HepG2 (cell line): Measurements from ENCODE around the gene NISCH. TPM values are rescaled to one million over a fixed set of nuclear protein-coding genes. Genes with fewer than 3 reads are reported as not detected.

Experiments
- MTF2 ChIP-seq: sonication (generic); formaldehyde crosslinking; IDR thresholded peaks from 2 replicates; pipeline ENCODE4 v1.5.0; 2020; ENCODE audit warnings: missing genetic modification reagents, borderline replicate concordance
- NFIB ChIP-seq: sonication (generic); formaldehyde crosslinking; IDR thresholded peaks from 2 replicates; pipeline ENCODE4 v1.9.0; 2021; ENCODE audit warnings: missing genetic modification reagents, mild to moderate bottlenecking, borderline replicate concordance
- PAWR ChIP-seq: sonication (generic); formaldehyde crosslinking; IDR thresholded peaks from 2 replicates; pipeline ENCODE4 v1.4.0; 2020; ENCODE audit warnings: missing genetic modification reagents, mild to moderate bottlenecking, borderline replicate concordance
- PHF21A ChIP-seq: sonication (generic); formaldehyde crosslinking; IDR thresholded peaks from 2 replicates; pipeline ENCODE4 v1.5.0; 2020; ENCODE audit warnings: mild to moderate bottlenecking, missing genetic modification reagents
- ZBTB1 ChIP-seq: sonication (generic); formaldehyde crosslinking; IDR thresholded peaks from 2 replicates; pipeline ENCODE4 v1.4.0; 2020; ENCODE audit warnings: missing genetic modification reagents, borderline replicate concordance
- ZBTB40 ChIP-seq, 2 experiments: fragments of 450-650 bp in 1 of 2; sonication (generic) in 1 of 2; formaldehyde crosslinking in 1 of 2; IDR thresholded peaks; 2 replicates each; pipeline versions ENCODE4 v1.6.1 to v1.8.0; 2016 to 2022; ENCODE audit warnings: antibody characterized with exemption in 1 of 2, mild to moderate bottlenecking in 1 of 2, missing genetic modification reagents in 1 of 2
- ZC3H13 ChIP-seq: sonication (generic); formaldehyde crosslinking; IDR thresholded peaks from 2 replicates; pipeline ENCODE4 v1.8.1; 2023; ENCODE audit warnings: mild to moderate bottlenecking, missing genetic modification reagents, moderate library complexity
- ZNF142 ChIP-seq: sonication (generic); formaldehyde crosslinking; IDR thresholded peaks from 2 replicates; pipeline ENCODE4 v1.4.0; 2020; ENCODE audit warnings: missing genetic modification reagents
- ZNF678 ChIP-seq: sonication (generic); formaldehyde crosslinking; IDR thresholded peaks from 2 replicates; pipeline ENCODE4 v1.4.0; 2020; ENCODE audit warnings: mild to moderate bottlenecking, missing genetic modification reagents
- polyA plus RNA-seq, 8 experiments: library from polyadenylated mRNA; depleted of rRNA in 3 of 8; stranded (reverse) in 7 of 8; unstranded in 1 of 8; fragments of >200 nt; fragmentation: Illumina TruSeq in 4 of 8; extraction: Trizol in 4 of 8; gene quantifications; 2 replicates each; pipeline versions ENCODE4 v1.2.1 to v1.2.3, GENCODE V29; 2011 to 2016; ENCODE audit warnings: low read depth in 4 of 8, missing spikeins in 1 of 8, mixed read lengths in 1 of 8; ENCODE audit not compliant: insufficient read depth in 1 of 8
- total RNA-seq, 5 experiments: library from RNA; depleted of rRNA; stranded (reverse); fragments of >200 nt; fragmentation: Illumina TruSeq; extraction: Trizol; gene quantifications; 2 replicates each; pipeline ENCODE4 v1.2.3, GENCODE V29; 2016; ENCODE audit warnings: low read depth in 1 of 5
- TF ChIP-seq, protein P1 (sequence below): sonication (generic); formaldehyde crosslinking; IDR thresholded peaks from 2 replicates; pipeline ENCODE4 v1.5.1; 2020; ENCODE audit warnings: mild to moderate bottlenecking, missing genetic modification reagents, moderate library complexity

NISCH gene
- total and polyA plus RNA-seq, 2 of the 13 experiments (the other 11 are each of a cell fraction or from before 2014, with no cell fraction given): 27.0 to 47.6 TPM

- TF ChIP-seq ZNF142: peak; percentile 50; the same call in 1 of the 2 replicates
- TF ChIP-seq MTF2 (CRISPR knock-in tag): no peak
- TF ChIP-seq NFIB (CRISPR knock-in tag): no peak
- TF ChIP-seq ZNF678 (CRISPR knock-in tag): no peak; the same call in 1 of the 2 replicates
- TF ChIP-seq PHF21A (CRISPR knock-in tag): no peak; the same call in 1 of the 2 replicates
- TF ChIP-seq ZBTB1 (CRISPR knock-in tag): no peak
- TF ChIP-seq, protein P1, sequence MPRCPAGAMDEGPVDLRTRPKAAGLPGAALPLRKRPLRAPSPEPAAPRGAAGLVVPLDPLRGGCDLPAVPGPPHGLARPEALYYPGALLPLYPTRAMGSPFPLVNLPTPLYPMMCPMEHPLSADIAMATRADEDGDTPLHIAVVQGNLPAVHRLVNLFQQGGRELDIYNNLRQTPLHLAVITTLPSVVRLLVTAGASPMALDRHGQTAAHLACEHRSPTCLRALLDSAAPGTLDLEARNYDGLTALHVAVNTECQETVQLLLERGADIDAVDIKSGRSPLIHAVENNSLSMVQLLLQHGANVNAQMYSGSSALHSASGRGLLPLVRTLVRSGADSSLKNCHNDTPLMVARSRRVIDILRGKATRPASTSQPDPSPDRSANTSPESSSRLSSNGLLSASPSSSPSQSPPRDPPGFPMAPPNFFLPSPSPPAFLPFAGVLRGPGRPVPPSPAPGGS (CRISPR knock-in tag): peak; percentile 42
- peak; percentile 74 for TF ChIP-seq ZC3H13 (CRISPR knock-in tag)
- no peak for TF ChIP-seq ZBTB40 (IDR thresholded peaks at IDR 0.05)
- TF ChIP-seq ZBTB40 (CRISPR knock-in tag; IDR thresholded peaks at IDR 0.05): no peak; the same call in 1 of the 2 replicates
- no peak for TF ChIP-seq PAWR (CRISPR knock-in tag)
Measured at GRCh38 chr3:52534281-52535183, 79.1 kb downstream of the NISCH start (continued).
